Activated naive CD4-positive, alpha-beta T cell treated with anti-CD3 and anti-CD28 coated beads, Interleukin-2, amount 50 U/mL, for 72 hours (primary cell): ENCODE results near the gene IER2. TPM values are rescaled to one million over a fixed set of nuclear protein-coding genes. Genes with fewer than 3 reads are reported as not detected.
"Not testable (repeated sequence)": the region's sequence is repeated elsewhere in the genome, so short reads cannot be mapped to it uniquely, and the experiment has no call there.

ENCODE experiments used
- ATAC-seq, 2 donors: fragments of 150-1000 bp; cut with Tn5 transposase; 2 replicates each; pipeline ENCODE4 v1.10.0; 2021; ENCODE audit warnings: mild to moderate bottlenecking in 2 of 2, moderate library complexity in 2 of 2
- DNase-seq, 2 donors: peaks; one replicate each; pipeline ENCODE4 v3.0.0; 2021 to 2022; ENCODE audit warnings: low spot score in 2 of 2
- H3K27ac Mint-ChIP-seq, 2 donors: one replicate each; pipeline ENCODE4 v1.8.0; 2022; ENCODE audit warnings: mild to moderate bottlenecking in 2 of 2, mixed read lengths in 2 of 2
- H3K36me3 Mint-ChIP-seq, 2 donors: one replicate each; pipeline ENCODE4 v1.8.0; 2022; ENCODE audit warnings: mixed read lengths in 2 of 2
- H3K9me3 Mint-ChIP-seq, 2 donors: one replicate each; pipeline ENCODE4 v1.8.0; 2022; ENCODE audit warnings: mixed read lengths in 2 of 2
- total RNA-seq, 2 donors: library from RNA; stranded (reverse); gene quantifications; one replicate each; pipeline ENCODE4 v1.2.3, GENCODE V29; 2022

The IER2 gene
- total RNA-seq, 2 donors from 2014 or later = 111 to 174 TPM

GRCh38 chr19:13132471-13133180 is 17.6 kb upstream of the IER2 start:
- peaks cover 0 to 16% of the 10 kb centered on the region in 2 donors for H3K36me3 Mint-ChIP-seq
- no peaks in the 10 kb centered on the region for H3K9me3 Mint-ChIP-seq
- peak overlapping the region; percentile 87 to 94 for H3K27ac Mint-ChIP-seq
- DNase-seq (peak; percentile 47 to 78), ATAC-seq (peak; percentile 97 to 98)

- ATAC-seq = no peak
- Mint-ChIP-seq H3K36me3 (peaks cover 0 to 16% of the 10 kb centered on the region in 2 donors), H3K9me3 (no peaks in the 10 kb centered on the region), H3K27ac (peak overlapping the region; percentile 87 to 94)
- DNase-seq = no peak
These were observed 16.9 kb upstream of the IER2 start for GRCh38 chr19:13133241-13133870.

GRCh38 chr19:13134626-13135025 is 15.6 kb upstream of the IER2 start:
- DNase-seq = no peak
- Mint-ChIP-seq H3K27ac (peak overlapping the region; percentile 63 to 92), H3K9me3 (no peaks in the 10 kb centered on the region), H3K36me3 (peaks cover 0 to 16% of the 10 kb centered on the region in 2 donors)
- no peak for ATAC-seq

- Mint-ChIP-seq H3K36me3 (peaks cover 0 to 16% of the 10 kb centered on the region in 2 donors), H3K9me3 (no peaks in the 10 kb centered on the region), H3K27ac (peak overlapping the region in 1 of 2 donors; percentile 81)
- ATAC-seq (no peak), DNase-seq (no peak)
These were observed 14.8 kb upstream of the IER2 start for GRCh38 chr19:13135068-13136062.

DNA sequence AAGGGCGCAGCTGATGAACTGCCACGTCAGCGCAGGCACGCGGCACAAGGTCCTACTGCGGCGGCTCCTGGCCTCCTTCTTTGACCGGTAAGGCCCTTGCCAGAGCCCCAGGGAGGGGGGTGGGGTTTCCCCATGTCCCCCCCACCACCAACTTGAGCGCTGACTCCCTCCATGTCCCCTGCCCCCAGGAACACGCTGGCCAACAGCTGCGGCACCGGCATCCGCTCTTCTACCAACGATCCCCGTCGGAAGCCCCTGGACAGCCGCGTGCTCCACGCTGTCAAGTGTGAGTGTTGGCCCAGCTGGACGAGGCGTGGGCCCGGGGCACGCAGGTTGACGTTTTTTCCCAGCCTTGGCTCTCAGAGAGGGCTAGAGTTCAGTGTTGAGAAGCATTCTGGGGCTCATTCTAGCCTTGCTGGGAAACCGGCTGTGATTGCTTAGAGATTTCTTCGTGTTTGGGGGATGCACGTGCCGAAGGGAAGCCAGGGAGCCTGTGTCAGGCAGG is 12.9 kb upstream of the IER2 start:
- Mint-ChIP-seq H3K36me3 (peaks cover 0 to 10% of the 10 kb centered on the region in 2 donors), H3K9me3 (no peaks in the 10 kb centered on the region), H3K27ac (no peak overlapping the region)
- ATAC-seq (no peak), DNase-seq (no peak)

GRCh38 chr19:13138171-13138915 is 11.9 kb upstream of the IER2 start:
- ATAC-seq (no peak), DNase-seq (no peak)
- no peak overlapping the region for H3K27ac Mint-ChIP-seq
- peaks cover 0 to 2% of the 10 kb centered on the region in 2 donors for H3K36me3 Mint-ChIP-seq
- no peaks in the 10 kb centered on the region for H3K9me3 Mint-ChIP-seq

- no peaks in the 10 kb centered on the region for H3K36me3 Mint-ChIP-seq
- H3K9me3 Mint-ChIP-seq = no peaks in the 10 kb centered on the region
- DNase-seq (no peak), ATAC-seq (no peak)
- H3K27ac Mint-ChIP-seq = no peak overlapping the region
These were observed 11.4 kb upstream of the IER2 start for GRCh38 chr19:13138916-13139198.

GRCh38 chr19:13139633-13140311 is 10.4 kb upstream of the IER2 start:
- Mint-ChIP-seq H3K9me3 (no peaks in the 10 kb centered on the region), H3K27ac (no peak overlapping the region), H3K36me3 (no peaks in the 10 kb centered on the region)
- no peak for DNase-seq
- ATAC-seq = no peak

GRCh38 chr19:13146763-13147563 is 3.2 kb upstream of the IER2 start:
- ATAC-seq (no peak), DNase-seq (no peak)
- H3K36me3 Mint-ChIP-seq = peaks cover 18 to 27% of the 10 kb centered on the region in 2 donors
- no peaks in the 10 kb centered on the region for H3K9me3 Mint-ChIP-seq
- no peak overlapping the region for H3K27ac Mint-ChIP-seq

DNA sequence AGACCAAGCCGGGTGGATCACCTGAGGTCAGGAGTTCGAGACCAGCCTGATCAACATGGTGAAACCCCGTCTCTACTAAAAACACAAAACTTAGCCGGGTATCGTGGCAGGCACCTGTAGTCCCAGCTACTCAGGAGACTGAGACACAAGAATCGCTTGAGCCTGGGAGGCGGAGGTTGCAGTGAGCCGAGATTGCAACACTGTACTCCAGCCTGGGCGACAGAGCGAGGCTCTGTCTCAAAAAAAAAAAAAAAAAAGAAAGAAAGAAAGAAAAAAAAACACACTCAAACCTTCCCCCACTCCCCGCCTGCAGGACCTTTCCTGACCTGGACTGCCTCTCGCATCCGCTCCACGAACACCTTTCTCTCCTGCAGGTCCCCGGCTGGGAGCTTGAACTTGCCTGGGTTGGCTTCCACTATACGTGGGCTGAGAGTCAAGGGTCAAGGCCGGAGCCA is 1.0 kb upstream of the IER2 start:
- ATAC-seq, H3K9me3 Mint-ChIP-seq, DNase-seq: not testable (repeated sequence)
- Mint-ChIP-seq H3K27ac (peak overlapping the region; percentile 65 to 97), H3K36me3 (peaks cover 40 to 46% of the 10 kb centered on the region in 2 donors)

GRCh38 chr19:13149628-13150186 is 504 bp upstream of the IER2 start:
- Mint-ChIP-seq H3K27ac (peak overlapping the region; percentile 97 to 98), H3K9me3 (no peaks in the 10 kb centered on the region)
- peak in 1 of 2 donors; percentile 2 for ATAC-seq

DNA sequence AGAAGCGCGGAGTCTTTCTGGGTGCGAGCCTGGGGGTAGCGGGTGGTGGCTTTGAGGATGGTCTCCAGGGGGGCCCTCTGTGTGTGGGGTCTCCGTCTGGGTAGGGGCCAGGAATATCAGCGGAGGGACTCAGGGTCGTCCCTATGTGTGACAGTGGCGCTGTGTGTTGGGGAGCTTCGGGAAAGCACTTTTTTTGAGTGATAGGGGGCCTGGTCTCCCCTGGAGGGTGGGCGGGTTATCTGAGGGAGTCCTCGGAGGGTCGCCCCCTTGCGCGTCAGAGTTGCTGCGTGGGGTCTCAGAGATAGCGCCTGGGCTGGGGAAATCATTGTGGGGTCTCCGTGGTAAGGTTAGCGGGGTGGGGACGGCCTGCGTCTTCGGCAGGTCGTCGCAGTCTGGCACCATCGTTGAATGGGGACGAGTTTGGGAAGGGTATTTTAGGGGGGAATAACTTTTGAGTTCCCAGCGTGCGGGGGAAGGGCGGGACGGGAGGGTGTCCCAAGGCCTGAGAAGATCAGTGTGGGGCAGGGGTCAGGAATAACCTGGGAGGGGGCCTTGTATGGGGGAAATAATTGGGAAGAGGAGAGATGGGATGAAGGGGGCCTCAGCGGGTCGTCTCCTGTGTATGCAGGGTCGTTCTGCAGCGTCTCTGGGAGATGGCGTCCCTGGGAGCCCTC is 857 bp downstream of the IER2 start:
- H3K9me3 Mint-ChIP-seq = no peaks in the 10 kb centered on the region
- ATAC-seq = peak in 1 of 2 donors; percentile 5
- DNase-seq = peak in 1 of 2 donors; percentile 31
- H3K27ac Mint-ChIP-seq = peak overlapping the region; percentile 97 to 98
- peaks cover 50 to 57% of the 10 kb centered on the region in 2 donors for H3K36me3 Mint-ChIP-seq

More at GRCh38 chr19:13149628-13150186, 504 bp upstream of the IER2 start:
- peaks cover 45 to 51% of the 10 kb centered on the region in 2 donors for H3K36me3 Mint-ChIP-seq
- peak in 1 of 2 donors; percentile 47 for DNase-seq

GRCh38 chr19:13151605-13152355 is 1.6 kb downstream of the IER2 start:
- H3K36me3 Mint-ChIP-seq = peaks cover 50 to 57% of the 10 kb centered on the region in 2 donors
- peak overlapping the region; percentile 97 to 100 for H3K27ac Mint-ChIP-seq
- DNase-seq (peak; percentile 91 to 97), ATAC-seq (peak; percentile 57 to 61)
- no peaks in the 10 kb centered on the region for H3K9me3 Mint-ChIP-seq
